ENCODE data around the gene KIF2B.
"Not testable (repeated sequence)": the region's sequence is repeated elsewhere in the genome, so short reads cannot be mapped to it uniquely, and the experiment has no call there.

Gene KIF2B

DNA sequence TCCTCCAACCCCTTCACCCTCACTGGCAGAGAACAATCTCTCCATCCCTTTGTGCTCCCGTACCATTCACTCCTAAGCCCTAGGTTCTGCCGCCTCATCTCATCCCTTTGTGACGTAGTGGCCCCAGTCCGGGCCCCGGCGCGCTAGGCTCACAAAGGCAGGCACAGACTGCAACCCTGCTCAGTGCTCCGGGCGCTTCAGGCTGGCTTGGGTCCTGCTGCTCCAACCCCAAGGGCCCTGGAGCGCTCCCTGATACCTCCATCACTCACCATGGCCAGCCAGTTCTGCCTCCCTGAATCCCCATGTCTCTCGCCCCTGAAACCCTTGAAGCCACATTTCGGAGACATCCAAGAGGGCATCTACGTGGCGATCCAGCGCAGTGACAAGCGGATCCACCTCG lies at the start of gene KIF2B:
KIF2B (plus strand) TSS at position 164 of the 400 bp plus-strand sequence; CDS start at position 271, 107 bp downstream.
- no peak for DNase-seq
- in situ Hi-C loops (cut with HindIII; ENCODE audit: low pct_ligation_motif_present, low pct_unique_long_range_greater_than_20kb, low sequenced_read_pairs) = no loop called here

- in situ Hi-C loops (cut with HindIII; ENCODE audit: low pct_ligation_motif_present, low pct_unique_long_range_greater_than_20kb, low sequenced_read_pairs) = no loop called here
- no peak for DNase-seq
Observed at GRCh38 chr17:53780320-53780719, 42.4 kb upstream of the KIF2B start.

- in situ Hi-C loops (cut with HindIII; ENCODE audit: low pct_ligation_motif_present, low pct_unique_long_range_greater_than_20kb, low sequenced_read_pairs) = no loop called here
- DNase-seq = no peak
Observed at GRCh38 chr17:53791551-53791950, 31.2 kb upstream of the KIF2B start.

- in situ Hi-C loops (cut with HindIII; ENCODE audit: low pct_ligation_motif_present, low pct_unique_long_range_greater_than_20kb, low sequenced_read_pairs) = no loop called here
- no peak for DNase-seq
Observed at GRCh38 chr17:53792451-53792850, 30.3 kb upstream of the KIF2B start.

- DNase-seq = no peak
- in situ Hi-C loops (cut with HindIII; ENCODE audit: low pct_ligation_motif_present, low pct_unique_long_range_greater_than_20kb, low sequenced_read_pairs) = no loop called here
Observed at GRCh38 chr17:53792997-53793396, 29.7 kb upstream of the KIF2B start.

- in situ Hi-C loops (cut with HindIII; ENCODE audit: low pct_ligation_motif_present, low pct_unique_long_range_greater_than_20kb, low sequenced_read_pairs) = no loop called here
- no peak for DNase-seq
Observed at GRCh38 chr17:53794875-53795274, 27.9 kb upstream of the KIF2B start.

DNA sequence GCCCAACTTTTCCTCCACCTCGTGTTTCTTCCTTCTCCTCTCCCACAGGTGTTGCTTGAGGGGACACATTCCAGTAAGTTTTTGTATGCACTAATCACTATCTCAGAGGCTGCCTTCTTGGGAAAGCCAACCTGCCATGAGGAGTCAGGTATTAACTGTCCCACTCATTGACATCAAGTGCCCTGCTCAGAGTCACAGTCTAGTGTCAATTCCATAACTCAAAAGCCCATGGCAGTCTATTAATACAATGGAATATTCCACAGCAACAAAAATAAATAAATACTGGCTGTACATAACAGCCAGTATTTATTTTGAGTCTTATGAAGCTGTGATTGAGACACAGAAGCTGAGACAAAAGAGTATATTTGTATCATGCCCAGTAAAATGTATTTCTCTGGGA lies 26.1 kb upstream of the KIF2B start:
- in situ Hi-C loops (cut with HindIII; ENCODE audit: low pct_ligation_motif_present, low pct_unique_long_range_greater_than_20kb, low sequenced_read_pairs) = no loop called here
- DNase-seq = no peak

DNA sequence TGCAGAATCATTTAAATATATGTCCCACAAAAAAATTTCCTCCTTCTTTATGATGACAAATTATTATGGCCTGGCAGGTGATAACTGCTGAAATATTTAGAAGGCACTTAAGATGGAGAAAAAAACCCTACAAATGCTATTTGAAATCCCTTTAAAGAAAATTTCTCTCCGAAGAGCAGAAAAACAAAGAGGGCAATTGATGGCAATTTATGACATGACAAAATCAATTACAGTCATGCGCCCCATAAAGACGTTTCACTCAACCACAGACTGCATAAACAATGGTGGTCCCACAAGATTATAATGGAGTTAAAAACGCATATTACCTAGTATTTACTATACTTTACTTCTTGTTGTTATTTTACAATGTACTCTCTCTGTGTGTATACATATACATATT lies 25.2 kb upstream of the KIF2B start:
- no peak for DNase-seq
- in situ Hi-C loops (cut with HindIII; ENCODE audit: low pct_ligation_motif_present, low pct_unique_long_range_greater_than_20kb, low sequenced_read_pairs) = no loop called here

DNA sequence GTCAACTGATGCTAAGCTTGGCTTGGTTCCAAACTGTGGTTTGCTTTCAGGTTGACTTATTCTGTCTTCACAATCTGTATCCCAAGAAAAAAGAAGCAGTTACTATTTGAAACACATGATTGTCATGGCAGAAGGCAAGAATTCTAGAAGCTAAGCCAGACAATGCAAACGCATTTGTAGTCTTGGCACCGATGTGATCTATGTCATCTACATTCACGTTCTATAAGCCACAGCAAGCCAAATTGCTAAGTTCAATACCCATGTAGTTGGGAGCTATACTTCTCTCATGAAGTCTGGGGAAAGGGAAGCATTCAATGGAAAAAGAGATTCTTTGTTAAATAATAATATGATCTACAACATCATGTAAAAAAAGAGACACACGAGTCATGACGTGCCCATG lies 18.3 kb upstream of the KIF2B start:
- DNase-seq = no peak
- in situ Hi-C loops (cut with HindIII; ENCODE audit: low pct_ligation_motif_present, low pct_unique_long_range_greater_than_20kb, low sequenced_read_pairs) = no loop called here

GRCh38 chr17:53806473-53806872 lies 16.3 kb upstream of the KIF2B start:
- DNase-seq = no peak
- in situ Hi-C loops (cut with HindIII; ENCODE audit: low pct_ligation_motif_present, low pct_unique_long_range_greater_than_20kb, low sequenced_read_pairs) = no loop called here

- in situ Hi-C loops (cut with HindIII; ENCODE audit: low pct_ligation_motif_present, low pct_unique_long_range_greater_than_20kb, low sequenced_read_pairs) = no loop called here
- no peak for DNase-seq
Observed at GRCh38 chr17:53807286-53807685, 15.4 kb upstream of the KIF2B start.

DNA sequence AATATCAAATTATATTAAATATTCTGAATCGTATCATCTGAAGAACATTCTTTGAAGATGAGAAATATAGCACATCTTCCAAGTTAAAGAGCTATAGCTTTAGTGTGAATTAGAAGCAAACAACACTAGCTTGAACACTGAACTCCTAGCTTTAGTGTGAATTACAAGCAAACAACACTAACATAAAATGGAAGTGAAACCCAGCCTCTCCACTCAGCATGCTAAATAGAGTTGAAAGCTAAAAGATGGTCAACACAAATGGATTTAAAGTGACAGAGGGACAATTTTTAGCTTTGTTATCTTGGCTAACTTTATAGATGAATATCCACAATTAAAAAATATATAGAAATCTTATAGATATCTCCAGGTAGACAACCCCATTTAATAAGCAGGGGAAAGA lies 4.5 kb upstream of the KIF2B start:
- in situ Hi-C loops (cut with HindIII; ENCODE audit: low pct_ligation_motif_present, low pct_unique_long_range_greater_than_20kb, low sequenced_read_pairs) = no loop called here

GRCh38 chr17:53818929-53819328 lies 3.8 kb upstream of the KIF2B start:
- DNase-seq = no peak
- in situ Hi-C loops (cut with HindIII; ENCODE audit: low pct_ligation_motif_present, low pct_unique_long_range_greater_than_20kb, low sequenced_read_pairs) = no loop called here

More for the DNA sequence above, 4.5 kb upstream of the KIF2B start:
- no peak for DNase-seq

- DNase-seq = no peak
- in situ Hi-C loops (cut with HindIII; ENCODE audit: low pct_ligation_motif_present, low pct_unique_long_range_greater_than_20kb, low sequenced_read_pairs) = no loop called here
Observed at GRCh38 chr17:53819956-53820355, 2.8 kb upstream of the KIF2B start.

DNA sequence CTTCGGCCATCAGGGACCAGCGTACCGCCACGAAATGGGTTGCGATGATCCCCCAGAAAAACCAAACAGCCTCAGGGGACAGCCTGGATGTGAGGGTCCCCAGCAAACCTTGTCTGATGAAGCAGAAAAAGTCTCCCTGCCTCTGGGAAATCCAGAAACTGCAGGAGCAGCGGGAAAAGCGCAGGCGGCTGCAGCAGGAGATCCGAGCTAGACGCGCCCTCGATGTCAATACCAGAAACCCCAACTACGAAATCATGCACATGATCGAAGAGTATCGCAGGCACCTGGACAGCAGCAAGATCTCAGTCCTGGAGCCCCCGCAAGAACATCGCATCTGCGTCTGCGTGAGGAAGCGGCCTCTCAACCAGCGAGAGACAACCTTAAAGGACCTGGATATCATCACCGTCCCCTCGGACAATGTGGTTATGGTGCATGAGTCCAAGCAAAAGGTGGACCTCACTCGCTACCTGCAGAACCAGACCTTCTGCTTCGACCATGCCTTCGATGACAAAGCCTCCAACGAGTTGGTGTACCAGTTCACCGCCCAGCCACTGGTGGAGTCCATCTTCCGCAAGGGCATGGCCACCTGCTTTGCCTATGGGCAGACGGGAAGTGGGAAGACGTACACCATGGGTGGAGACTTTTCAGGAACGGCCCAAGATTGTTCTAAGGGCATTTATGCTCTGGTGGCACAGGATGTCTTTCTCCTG lies 769 bp downstream of the KIF2B start:
- DNase-seq = no peak
- in situ Hi-C loops (cut with HindIII; ENCODE audit: low pct_ligation_motif_present, low pct_unique_long_range_greater_than_20kb, low sequenced_read_pairs) = no loop called here

DNA sequence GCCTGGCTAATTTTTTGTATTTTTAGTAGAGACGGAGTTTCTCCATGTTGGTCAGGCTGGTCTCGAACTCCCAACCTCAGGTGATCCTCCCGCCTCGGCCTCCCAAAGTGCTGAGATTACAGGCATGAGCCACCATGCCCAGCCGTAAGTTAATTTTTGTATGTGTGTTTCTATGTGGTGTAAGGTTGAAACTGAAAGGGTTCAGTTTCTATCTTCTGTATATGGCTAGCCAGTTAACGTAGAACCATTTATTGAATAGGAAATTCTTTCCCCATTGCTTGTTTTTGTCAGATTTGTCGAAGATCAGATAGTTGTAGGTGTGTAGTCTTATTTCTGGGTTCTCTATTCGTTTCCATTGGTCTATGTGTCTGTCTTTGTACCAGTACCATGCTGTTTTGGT lies 12.0 kb downstream of the KIF2B start:
- DNase-seq; in situ Hi-C loops (cut with HindIII; ENCODE audit: low pct_ligation_motif_present, low pct_unique_long_range_greater_than_20kb, low sequenced_read_pairs): not testable (repeated sequence)

- in situ Hi-C loops (cut with HindIII; ENCODE audit: low pct_ligation_motif_present, low pct_unique_long_range_greater_than_20kb, low sequenced_read_pairs) = no loop called here
- no peak for DNase-seq
Observed at GRCh38 chr17:53837131-53837530, 14.4 kb downstream of the KIF2B start.

DNA sequence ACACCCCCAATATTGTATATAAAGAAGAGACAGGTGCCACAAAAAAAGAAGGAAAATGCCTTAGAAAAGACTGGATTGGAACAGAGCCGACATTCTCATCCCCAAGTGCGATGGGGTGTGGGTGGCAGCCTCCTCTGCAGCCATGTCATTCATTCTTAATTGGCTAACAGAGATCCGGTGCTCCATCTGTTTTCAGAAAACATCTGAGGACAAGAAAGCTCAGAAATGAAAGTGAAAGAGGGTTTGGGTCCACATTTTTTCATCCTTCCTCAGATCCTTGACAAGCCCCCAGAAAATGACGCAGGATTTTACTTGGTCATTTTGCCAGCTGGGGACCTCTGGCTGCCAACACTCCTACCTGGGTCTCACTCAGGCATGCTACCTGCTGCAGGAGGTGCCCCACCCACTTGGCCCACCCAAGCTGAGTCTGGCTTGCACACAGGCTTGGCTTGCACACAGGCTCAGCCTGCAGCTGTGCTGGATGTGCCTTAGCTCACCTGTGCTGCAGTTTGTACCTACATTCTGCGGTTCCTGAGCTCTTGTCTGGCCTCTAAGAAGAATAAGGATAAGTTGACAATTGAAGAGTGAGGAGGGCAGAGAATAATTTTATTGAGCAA lies 21.9 kb downstream of the KIF2B start:
- in situ Hi-C loops (cut with HindIII; ENCODE audit: low pct_ligation_motif_present, low pct_unique_long_range_greater_than_20kb, low sequenced_read_pairs) = no loop called here
- DNase-seq = peak; percentile 19

GRCh38 chr17:53871128-53871527 lies 48.4 kb downstream of the KIF2B start:
- DNase-seq; in situ Hi-C loops (cut with HindIII; ENCODE audit: low pct_ligation_motif_present, low pct_unique_long_range_greater_than_20kb, low sequenced_read_pairs): not testable (repeated sequence)
